ENCODE results near the gene SSX7. TPM values are rescaled to one million over a fixed set of nuclear protein-coding genes. Genes with fewer than 3 reads are reported as not detected.

SSX7 gene
- not detected in 2 replicates for total RNA-seq

GRCh38 chrX:52654800-52655199 is at the start of gene SSX7:
Gene SSX7 (minus strand): TSS chrX:52654900. CDS start chrX:52653472, 1,428 bp downstream.

Other genes with a start within 250 kb of the SSX7 start
- not detected in 2 replicates for gene XAGE1A, start 159.1 kb downstream of the SSX7 start, total RNA-seq
- gene XAGE1B, start 137.8 kb downstream of the SSX7 start, total RNA-seq, result not detected in 2 replicates
- gene SSX2, start 52.3 kb upstream of the SSX7 start, total RNA-seq, result not detected in 2 replicates
- gene SSX2B, start 96.4 kb upstream of the SSX7 start, total RNA-seq, result not detected in 2 replicates
- not detected in 2 replicates for gene SPANXN5, start 142.5 kb upstream of the SSX7 start, total RNA-seq
- gene XAGE5, start 156.4 kb upstream of the SSX7 start, total RNA-seq, result not detected in 2 replicates
- gene XAGE3, start 213.2 kb upstream of the SSX7 start, total RNA-seq, result not detected in 2 replicates
- 21.1 and 28.4 TPM in 2 replicates for gene FAM156B, start 242.4 kb upstream of the SSX7 start, total RNA-seq

Data from smooth muscle cell of the umbilical artery (primary cell).